SU-DHL-6 (cell line): Measurements from ENCODE around the gene METRN.

Experiments
- CTCF ChIP-seq: fragments of 200-600 bp; sonication (generic); IDR thresholded peaks from one replicate; pipeline ENCODE4 v1.5.1; 2017; ENCODE audit warnings: antibody characterized with exemption, mild to moderate bottlenecking, low read length, moderate library complexity; ENCODE audit not compliant: insufficient read depth, poor library complexity, severe bottlenecking
- EZH2phosphoT487 ChIP-seq: fragments of 200-600 bp; sonication (generic), shearing (Covaris generic); conservative IDR thresholded peaks from 2 replicates; pipeline ENCODE4 v1.6.1; 2018; ENCODE audit warnings: mild to moderate bottlenecking, antibody characterized with exemption, low read length, moderate library complexity, mixed read lengths

GRCh38 chr16:679814-680624 lies 34.9 kb upstream of the METRN start, which contains the start of gene STUB1:
- TF ChIP-seq CTCF (no peak), EZH2phosphoT487 (no peak)
